NCI-H1092 (cell line): Measurements from ENCODE around the gene PARVG.

Experiments
- DNase-seq: peaks from one replicate; lab custom pipeline; 2025; lab: John Stamatoyannopoulos, UW

Gene PARVG

DNA sequence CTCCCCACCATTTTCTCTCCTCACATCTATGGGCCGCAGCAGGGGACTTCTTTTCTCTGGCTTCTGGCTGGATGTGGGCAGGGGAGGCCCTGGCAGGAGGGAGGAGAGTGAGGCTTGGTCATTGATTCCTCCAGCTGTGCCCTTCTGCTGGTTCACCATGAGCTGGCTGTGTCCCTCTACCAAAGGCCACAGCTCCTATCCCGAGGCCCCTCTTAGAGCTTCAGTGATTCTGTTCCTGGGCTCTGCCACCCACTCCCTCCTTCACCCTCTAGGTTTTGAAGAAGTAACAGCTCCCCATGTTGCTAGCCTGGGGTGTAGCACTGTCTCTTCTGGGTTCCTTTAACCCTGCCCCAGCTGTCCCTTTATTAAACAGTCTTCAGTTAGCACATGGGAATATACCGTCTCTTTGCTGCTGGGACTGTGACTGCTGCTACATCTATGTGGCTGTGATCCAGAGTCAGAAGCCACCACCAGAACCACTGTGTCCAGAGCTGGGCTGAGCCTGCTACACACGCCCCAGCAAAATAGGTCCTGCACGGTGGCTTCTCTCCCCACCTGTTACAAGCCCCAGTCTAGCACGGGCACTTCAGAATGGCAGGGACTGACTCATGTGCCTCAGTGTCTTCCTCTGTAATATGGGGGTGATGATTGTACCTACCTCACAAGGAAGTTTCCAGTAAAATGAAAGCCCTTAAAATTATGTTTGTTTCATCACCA lies 578 bp upstream of the PARVG start:
- no peak for DNase-seq

DNA sequence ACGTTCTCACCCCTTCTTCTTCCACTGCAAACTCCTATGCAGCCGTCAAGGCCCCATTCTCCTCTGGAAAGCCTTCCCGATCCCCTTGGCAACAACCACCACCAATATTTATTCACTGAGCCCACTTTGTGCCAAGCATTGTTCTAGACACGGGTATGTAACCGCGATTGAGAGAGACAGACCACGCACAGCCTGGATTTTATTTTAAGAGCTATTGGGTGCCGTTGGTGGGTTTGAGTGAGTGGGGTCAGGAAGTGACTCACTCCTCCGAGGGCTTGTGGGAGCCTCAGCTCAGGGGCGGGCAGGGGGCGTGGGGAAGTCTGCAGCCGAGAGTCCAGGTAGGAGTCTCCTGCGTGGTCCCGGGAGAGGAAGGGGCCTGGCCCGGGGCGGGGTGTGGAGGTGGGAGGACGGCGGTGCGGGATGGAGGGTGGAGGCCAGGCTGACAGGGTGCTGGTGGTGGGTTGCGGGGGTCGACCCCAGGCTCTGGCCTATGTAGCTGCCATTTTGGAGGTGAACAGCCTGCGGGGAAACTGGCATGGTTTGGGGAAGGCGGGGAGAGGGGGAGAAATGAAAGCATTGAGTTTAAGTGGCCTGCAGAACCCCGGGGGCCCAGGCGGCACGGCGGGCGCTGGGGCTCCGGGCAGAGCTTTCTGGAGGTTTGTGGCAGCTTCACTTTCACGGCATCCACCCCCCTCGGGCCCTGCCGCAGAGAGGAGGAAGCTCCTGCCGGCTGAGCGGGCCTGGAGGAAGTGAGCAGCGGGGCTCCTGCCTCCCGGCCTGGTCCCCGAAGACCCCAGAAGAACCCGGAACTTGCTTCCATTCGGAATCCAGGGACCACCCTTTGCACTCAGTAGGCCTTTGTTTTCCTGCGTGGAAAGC lies 547 bp downstream of the PARVG start:
- DNase-seq: no peak

DNA sequence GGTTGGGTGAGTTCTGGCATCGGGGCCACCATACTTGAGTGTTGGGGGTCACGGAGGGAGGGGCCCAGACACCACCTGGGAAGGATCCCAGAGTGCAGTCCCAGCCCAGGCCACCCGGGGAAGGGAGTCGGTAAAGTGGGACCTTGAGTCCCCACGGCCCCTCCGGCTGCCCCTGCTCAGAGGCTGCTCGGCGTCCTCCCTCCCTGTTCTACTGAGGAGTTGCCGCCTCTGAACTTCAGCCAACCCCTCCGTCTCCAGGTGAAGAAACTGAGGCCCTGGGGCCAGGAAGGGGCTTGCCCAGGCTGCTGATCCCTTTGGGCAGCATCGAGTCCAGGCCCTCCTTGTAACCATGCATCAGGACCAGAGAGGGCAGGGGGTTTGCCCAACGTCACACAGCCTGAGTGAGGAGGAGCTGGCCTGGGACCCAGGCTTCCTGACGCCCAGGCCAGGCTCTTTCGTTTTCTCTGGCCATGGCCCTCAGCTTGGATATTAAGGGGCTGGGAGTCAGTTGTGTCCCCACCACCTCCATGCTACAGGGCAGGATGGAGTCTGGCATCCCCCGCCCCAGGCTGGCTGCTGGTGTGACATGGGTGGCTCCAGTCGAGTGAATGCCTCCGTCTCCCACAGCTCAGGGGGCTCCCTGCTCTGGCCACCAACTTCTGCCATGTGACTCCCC lies 1.3 kb downstream of the PARVG start:
- DNase-seq: no peak

DNA sequence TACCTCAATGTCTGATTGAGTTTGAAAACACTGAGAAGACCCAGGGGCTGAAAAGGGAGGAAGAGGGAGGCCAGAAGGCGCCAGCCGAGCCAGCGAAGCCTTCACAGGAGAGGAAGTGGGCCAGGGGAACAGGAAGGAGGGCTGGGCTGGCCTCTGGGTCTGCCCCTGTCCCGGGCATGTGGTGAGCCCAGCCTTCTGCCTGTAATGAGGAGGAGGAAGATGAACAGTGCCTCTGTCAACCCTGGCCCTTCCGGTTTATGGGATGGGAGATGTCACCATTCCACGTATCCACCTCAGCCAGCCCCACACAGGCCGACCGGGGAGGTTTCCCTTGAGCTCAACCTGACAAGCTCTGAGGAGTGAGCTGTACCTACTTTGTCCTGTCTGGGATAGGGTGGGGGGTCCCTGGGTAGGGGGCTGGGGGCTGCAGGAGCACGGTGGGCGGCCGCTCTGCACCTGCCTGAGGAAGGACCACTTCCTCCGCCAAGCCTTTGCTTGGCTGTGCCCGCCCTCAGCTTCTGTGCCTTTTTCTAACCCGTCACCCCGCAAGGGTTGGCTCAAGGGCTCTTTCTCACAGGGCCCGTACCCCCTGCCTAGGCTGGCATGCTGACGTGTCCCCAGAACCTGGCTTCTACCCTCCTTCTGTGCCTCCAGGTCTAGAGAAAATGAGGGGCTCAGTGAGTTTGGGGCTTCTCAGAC lies 2.0 kb downstream of the PARVG start:
- DNase-seq: no peak

DNA sequence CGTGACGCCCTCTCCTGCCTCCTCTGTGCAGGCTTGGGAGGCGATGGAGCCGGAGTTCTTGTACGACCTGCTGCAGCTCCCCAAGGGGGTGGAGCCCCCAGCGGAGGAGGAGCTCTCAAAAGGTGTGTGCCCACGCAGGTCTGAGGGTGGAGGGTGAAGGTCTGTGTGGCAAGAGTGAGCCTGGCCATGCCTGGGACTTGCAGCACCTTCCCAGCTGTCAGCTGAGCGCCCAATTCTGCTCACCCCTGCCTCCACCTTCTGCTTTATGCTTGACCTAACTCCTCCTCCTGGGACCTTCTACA lies 2.5 kb downstream of the PARVG start:
- DNase-seq: no peak

DNA sequence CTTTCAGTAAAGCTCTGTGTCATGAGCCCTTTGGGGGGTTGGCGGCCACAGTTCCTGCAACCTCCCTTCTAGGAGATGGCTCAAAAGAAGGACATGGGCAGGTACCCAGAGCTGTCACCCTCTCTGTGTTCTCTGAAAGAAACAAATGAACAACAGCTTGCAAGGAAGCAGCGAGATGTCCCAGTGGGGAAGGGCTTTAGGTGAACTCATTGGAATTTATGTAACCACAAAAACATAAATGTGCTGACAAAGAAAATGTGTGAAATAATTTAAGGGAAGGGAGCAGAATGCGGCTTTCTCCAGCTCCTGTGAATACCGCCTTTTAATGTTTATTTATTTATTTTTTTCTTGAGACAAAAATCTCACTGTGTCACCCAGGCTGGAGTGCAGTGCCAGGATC lies 3.3 kb downstream of the PARVG start:
- DNase-seq: no peak

DNA sequence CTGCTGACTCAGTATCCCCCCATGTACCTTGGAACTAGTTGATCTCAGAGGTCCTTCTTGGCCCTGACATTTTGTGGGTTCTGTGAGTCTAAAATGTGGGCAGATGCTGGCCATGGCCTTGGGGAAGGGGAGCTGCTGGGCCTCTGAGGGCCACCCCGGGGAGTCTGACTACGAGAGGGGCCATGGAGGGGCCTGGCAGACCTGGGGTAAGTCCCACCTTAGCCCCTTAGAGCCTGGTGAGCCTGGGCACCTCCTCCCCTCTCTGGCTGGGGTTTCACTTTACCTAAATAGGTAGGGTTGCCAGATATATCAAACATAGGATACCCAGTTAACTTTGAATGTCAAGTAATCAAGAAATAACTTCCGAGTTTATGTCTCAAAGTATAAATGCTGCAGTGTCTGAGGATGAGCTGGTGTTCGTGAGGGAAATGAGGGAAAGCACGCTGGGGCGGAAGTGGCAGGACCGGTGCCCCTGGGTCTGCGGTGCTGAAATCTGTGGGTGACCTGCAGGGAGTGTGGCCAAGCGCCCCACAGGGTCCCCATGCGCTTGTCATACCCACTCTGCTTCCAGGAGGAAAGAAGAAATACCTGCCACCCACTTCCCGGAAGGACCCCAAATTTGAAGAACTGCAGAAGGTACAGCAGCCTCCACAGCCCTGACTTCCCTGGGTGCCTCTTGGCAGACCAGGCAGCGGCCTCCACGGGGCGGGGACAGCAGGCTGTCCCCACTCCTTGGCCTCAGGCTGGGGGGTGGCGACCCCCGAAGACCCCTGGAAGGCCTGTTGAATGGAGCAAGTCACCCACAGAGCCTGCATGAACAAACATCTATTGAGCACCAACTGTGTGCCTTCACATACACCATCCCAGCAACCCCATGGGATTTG lies 4.8 kb downstream of the PARVG start:
- no peak for DNase-seq

DNA sequence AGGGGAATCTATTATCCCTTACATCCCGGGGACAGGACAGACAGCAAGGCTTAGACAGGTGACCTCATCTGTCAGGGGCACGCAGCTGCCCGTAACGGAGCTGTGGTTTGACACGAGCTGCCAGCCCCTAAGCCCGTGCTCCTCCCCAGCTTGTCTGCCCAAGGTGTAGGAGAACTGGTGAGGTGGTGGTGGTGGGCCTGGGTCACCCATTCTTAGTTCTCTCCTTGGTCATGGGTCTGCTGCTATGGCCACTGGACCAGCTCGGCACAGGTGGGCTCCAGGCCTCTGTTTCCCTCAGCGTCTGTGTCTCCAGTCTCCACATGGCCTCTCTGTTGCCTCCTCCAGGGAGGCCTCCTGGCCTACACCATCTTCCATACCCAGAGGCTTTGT lies 5.4 kb downstream of the PARVG start:
- DNase-seq: no peak

DNA sequence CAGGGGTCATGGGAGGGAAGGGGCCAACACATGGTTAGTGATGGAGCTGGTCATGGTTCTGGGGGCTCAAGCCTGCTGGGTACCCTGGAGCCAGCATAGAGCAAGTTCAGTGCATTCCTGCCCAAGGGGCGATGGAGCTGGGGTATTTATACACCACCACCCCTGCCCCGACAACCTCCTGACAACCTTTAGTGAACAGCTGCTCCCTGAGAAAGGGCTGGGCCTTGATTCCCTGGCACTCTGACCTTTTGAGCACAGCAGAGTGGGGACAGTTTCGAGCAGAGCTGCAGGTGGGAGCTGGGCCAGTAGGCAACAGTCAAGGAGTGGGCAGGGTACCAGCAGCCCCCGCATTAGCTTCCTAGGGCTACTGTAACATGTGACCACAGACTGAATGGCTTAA lies 6.0 kb downstream of the PARVG start:
- no peak for DNase-seq

DNA sequence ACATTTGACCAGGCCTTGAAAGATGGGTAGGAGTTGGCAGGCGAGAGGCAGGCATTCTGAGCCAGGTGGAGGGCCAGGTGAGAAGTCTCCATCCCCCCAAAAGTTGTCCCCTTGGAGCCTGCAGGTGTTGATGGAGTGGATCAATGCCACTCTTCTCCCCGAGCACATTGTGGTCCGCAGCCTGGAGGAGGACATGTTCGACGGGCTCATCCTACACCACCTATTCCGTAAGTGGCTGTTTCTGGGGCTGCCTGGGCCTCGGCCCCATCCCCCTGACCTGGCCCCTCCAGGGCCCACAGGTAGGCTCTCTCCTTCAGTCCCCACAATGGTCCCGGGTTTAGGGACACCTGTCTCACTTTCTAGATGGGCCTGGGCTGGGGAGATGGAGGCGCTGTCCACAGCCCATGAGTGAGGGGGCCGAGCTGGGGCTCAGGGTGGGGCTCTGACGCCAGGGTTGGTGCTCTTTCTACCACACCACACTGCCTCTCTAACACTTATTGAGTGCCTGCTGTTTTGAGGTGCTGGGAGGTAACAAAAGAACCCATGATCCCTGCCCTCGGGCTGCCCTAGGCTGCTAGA lies 7.0 kb downstream of the PARVG start:
- no peak for DNase-seq

DNA sequence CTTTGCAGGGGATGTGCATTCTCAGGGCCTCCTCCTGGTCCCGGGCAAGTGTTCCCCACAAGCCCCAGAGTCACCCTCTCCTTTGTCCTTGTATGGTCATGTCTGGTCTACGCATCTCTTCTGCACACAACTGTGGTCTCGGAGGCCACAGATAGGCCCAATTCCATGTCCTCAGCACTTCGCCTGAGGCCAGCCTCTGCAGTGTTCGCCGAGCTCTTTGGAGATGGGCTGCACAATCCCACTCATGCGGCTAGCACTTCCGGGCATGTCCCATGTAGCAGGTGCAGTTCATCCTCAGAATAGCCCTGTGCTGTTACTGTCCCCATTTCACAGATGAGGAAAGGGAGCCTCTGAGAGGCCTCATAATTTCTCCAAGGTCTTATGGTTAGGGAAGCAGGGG lies 7.6 kb downstream of the PARVG start:
- DNase-seq: no peak

DNA sequence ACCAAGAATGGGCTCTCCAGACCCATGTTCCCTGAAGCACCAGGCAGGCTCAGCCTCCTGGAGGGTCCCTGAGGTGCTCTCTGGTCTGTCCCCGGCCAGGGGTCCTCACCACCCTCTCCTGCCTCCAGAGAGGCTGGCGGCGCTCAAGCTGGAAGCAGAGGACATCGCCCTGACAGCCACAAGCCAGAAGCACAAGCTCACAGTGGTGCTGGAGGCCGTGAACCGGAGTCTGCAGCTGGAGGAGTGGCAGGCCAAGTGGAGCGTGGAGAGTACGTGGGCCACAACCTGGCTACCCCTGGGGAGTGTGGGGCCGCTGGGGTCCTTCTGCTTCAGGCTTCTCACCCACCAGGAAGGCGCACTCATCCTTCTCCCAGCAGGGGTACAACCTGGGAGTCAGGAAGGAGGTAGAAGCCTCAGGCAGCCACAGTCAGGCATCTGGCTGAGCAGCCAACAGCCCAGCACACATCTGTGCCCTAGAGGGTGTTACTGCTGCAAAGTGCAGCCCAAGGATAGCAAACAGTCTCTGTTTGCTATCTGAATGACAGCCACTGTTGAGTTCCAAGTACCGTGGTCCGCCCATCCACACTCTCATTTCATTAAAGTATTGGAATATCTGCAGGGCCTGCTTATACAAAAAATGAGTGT lies 8.4 kb downstream of the PARVG start:
- no peak for DNase-seq

DNA sequence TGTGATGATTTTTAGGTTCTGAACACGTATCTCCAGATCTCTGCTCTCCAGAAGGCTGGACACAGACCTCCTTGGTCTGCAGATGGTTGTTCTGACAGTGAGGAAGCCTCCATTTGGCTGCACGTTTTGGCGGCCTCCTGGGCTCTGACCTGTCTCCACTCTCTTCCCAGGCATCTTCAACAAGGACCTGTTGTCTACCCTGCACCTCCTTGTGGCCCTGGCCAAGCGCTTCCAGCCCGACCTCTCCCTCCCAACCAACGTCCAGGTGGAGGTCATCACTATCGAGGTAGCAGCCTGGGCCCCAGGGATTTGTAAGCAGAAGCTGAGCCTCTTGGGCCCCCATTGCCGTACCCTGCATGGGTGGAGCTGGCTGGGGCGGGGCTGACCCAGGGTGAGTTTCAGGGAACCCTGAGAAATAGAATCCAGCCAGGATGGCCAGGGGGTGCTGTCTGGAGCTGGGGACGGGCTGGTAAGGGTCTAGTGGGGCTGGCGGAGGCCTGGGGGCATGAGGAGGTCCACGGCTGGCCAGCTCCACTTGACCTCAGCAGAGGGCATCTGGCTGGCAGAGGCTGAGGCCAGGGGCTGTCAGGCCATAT lies 9.8 kb downstream of the PARVG start:
- DNase-seq: no peak

DNA sequence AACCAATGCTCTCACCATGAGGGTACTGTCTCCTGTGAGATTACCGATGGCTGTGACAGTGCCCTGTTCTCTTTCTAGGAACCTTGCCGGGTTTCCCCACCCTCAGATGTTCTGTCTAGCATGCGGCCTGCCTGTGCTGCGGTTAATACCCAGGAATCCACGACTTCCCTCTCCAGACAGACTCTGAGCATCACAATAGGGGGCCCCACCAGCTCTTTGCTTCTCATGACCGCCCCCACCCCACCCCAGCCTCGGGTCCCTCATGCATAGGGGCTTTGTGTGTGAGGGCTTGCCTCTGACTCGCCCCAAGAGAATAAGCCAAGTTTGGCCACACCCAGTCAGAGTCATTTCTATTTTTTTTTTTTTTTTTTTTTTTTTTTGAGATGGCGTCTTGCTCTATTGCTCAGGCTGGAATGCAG lies 10.3 kb downstream of the PARVG start:
- no peak for DNase-seq

DNA sequence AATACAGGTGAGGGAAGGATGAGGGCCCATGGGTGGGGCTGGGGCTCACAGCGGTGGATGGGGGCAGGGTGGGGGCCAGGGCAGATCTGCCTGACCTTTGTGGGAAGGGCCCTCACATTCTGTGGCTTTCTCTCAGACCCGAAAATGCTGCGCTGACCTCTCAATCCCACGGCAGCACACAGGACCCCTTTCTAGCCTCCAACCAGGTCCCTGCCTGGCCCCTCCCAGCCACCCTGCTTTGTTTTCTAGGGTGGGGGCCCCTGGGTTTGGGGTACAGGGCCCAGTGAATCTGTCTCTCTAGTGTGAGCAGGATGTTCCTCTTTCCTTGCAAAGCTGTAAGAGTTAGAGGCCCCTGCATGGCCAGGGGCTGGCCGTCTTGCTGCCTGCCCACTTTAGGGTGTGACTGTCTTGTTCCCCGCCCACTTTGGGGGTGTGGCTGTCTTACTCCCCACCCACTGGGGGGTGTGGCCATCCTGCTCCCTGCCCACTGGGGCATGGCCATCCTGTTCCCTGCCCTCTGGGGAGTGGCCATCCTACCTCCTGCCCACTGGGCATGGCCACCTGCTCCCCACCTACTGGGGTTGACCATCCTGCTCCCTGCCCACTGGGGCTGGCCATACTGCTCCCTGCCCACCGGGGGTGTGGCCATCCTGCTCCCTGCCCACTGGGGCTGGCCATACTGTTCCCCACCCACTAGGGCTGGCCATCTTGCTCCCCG lies 11.5 kb downstream of the PARVG start:
- no peak for DNase-seq

DNA sequence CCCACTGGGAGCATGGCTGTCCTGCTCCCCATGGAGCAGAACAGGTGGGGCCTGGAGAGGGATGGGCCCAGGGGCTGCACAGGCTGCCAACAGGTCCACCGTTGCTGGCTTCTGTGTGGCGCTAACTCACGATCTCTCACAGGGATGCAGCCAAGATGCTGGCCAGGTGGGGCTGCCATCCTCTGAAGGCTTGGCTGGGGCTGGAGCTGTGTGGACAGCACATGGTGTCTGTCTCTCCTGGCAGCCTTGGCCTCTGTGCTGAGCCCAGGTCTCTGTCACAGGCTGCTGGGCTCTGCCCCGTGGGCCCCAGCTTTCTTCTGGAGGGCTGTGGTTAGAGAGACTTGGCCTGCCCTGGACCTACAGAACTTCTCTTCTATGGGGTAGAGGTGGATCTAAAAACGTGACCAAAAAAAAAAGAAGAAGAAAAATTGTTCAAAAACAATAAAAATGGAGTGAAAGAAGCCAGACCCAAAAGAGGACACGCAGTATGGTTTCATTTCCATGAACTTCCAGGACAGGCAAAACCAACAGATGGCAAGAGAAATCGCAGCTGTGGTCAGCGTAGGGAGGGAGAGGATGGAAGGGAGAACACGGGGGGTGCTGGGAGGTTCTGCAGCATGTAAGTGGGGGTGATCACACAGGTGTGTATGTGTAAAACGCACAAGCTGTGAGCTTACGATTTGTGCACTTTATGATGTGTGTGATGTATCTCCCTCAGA lies 12.2 kb downstream of the PARVG start:
- no peak for DNase-seq

DNA sequence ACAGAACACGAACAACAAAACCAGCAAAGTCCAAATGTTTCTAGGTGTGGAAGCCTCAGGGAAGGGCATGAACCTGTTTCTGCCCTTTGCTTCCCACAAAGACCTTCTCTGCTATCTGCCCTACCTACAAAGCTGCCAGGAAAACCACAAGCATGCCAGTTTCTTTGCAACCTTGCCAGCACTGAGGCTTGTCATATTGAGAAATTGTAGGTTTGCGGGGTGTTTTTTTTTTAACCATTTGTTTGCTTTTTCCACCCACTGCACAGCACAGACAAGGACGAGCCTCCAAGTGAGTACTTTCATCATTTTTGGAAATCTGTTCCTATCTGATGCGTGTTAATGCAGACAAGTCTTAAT lies 12.8 kb downstream of the PARVG start:
- DNase-seq: no peak

DNA sequence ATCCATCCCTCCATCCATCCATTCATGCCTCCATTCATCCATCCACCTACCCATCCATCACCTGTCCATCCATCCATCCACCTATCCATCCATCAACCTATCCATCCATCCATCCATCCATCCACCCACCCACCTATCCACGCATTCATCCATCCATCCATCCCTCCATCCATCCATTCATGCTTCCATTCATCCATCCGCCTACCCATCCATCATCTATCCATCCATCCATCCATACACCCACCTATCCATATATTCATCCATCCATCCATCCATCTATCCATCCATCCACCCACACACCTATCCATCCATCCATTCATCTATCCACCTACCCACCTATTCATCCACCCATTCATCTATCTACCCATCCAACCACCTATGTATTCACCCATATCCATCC lies 13.8 kb downstream of the PARVG start:
- DNase-seq: no peak
